K562 (cell line): ENCODE results near the gene APC2. TPM values are rescaled to one million over a fixed set of nuclear protein-coding genes. Genes with fewer than 3 reads are reported as not detected.

Experiments
- ATAC-seq: fragments of 200-7000 bp; cut with Tn5 transposase; 3 replicates; pipeline ENCODE4 v1.9.1; 2020; ENCODE audit warnings: moderate library complexity
- BruUV-seq: library from RNA; stranded (reverse); fragments of 400-500 nt; replicated peaks from 2 replicates; lab custom pipeline; 2021; lab: Mats Ljungman, UMichigan
- CTCF ChIA-PET: fragments of 300-600 bp; formaldehyde crosslinking; extraction: SDS; loops from one replicate; lab custom pipeline; 2021; ENCODE audit warnings: low intra/inter-chr PET ratio; lab: Yijun Ruan, JAX
- POLR2A ChIA-PET: fragments of 300-600, 350-650 bp; sonication (Branson Sonifier 250); formaldehyde crosslinking; extraction: SDS; loops from one replicate; lab custom pipeline; 2021; ENCODE audit warnings: antibody characterized with exemption, inconsistent platforms; lab: Yijun Ruan, JAX
- DNase-seq, 4 experiments: peaks; one replicate each; pipeline versions ENCODE4 v3.0.0 to v3.0.0-alpha.2; 2011 to 2018; ENCODE audit warnings: low spot score in 3 of 4, mixed read lengths in 3 of 4; ENCODE audit errors: extremely low read depth in 1 of 4
- FAIRE-seq: peaks from 2 replicates; lab custom pipeline; 2011; peaks lifted over from hg19 to GRCh38; lab: Jason Lieb, UNC
- H2AFZ ChIP-seq: 2 replicates; pipeline ENCODE4 v1.6.0; 2011; ENCODE audit warnings: low read depth, low read length, control low read depth, inconsistent platforms
- H3K27ac ChIP-seq: fragments of 200-600 bp; 3 replicates; pipeline ENCODE4 v1.8.0; 2011; ENCODE audit warnings: low read depth, mild to moderate bottlenecking, control low read depth, inconsistent platforms, low read length, moderate library complexity, mixed read lengths; ENCODE audit errors: extremely low read depth
- H3K27me3 ChIP-seq, 2 experiments: fragments of 300-600 bp in 1 of 2; 2 replicates in 1 of 2; 3 replicates in 1 of 2; pipeline versions ENCODE4 v1.6.0 to v1.8.0; 2011; ENCODE audit warnings: inconsistent platforms in 2 of 2, low read length in 2 of 2, mild to moderate bottlenecking in 1 of 2, mixed read lengths in 1 of 2, moderate library complexity in 1 of 2; ENCODE audit not compliant: control insufficient read depth in 2 of 2, insufficient read depth in 2 of 2
- H3K36me3 ChIP-seq: fragments of 300-600 bp; 3 replicates; pipeline ENCODE4 v1.8.0; 2011; ENCODE audit warnings: mild to moderate bottlenecking, low read length, inconsistent platforms; ENCODE audit not compliant: control insufficient read depth, insufficient read depth
- H3K4me1 ChIP-seq, 2 experiments: fragments of 200-600 bp in 1 of 2; replicated peaks in 1 of 2; 2 replicates in 1 of 2; 3 replicates in 1 of 2; pipeline versions ENCODE4 v1.5.1 to v1.8.0; 2011; ENCODE audit warnings: inconsistent platforms in 2 of 2, low read length in 2 of 2, mild to moderate bottlenecking in 1 of 2, mixed read lengths in 1 of 2, moderate library complexity in 1 of 2; ENCODE audit not compliant: control insufficient read depth in 2 of 2, insufficient read depth in 2 of 2
- H3K4me2 ChIP-seq: 2 replicates; pipeline ENCODE4 v1.6.1; 2011; ENCODE audit warnings: low read length, control low read depth, inconsistent platforms, mixed read lengths; ENCODE audit not compliant: insufficient read depth
- H3K4me3 ChIP-seq: fragments of 200-600 bp; sonication (generic), shearing (Covaris generic); 2 replicates; pipeline ENCODE4 v1.5.1; 2016; ENCODE audit warnings: control low read depth, inconsistent platforms
- H3K79me2 ChIP-seq: fragments of 200-600 bp; 3 replicates; pipeline ENCODE4 v1.8.0; 2011; ENCODE audit warnings: low read length, inconsistent platforms; ENCODE audit not compliant: control insufficient read depth, insufficient read depth
- H3K9ac ChIP-seq, 2 experiments: 2 replicates each; pipeline versions ENCODE4 v1.6.0 to v1.6.1; 2011; ENCODE audit warnings: low read depth in 2 of 2, low read length in 2 of 2, control low read depth in 1 of 2, inconsistent platforms in 1 of 2, mild to moderate bottlenecking in 1 of 2, mixed read lengths in 1 of 2; ENCODE audit not compliant: insufficient read depth in 1 of 2
- H3K9me1 ChIP-seq: one replicate; pipeline ENCODE4 v1.6.0; 2011; ENCODE audit warnings: inconsistent platforms, mild to moderate bottlenecking, low read length, moderate library complexity; ENCODE audit not compliant: control insufficient read depth, insufficient read depth
- H3K9me3 ChIP-seq: replicated peaks from 2 replicates; pipeline ENCODE4 v1.5.1; 2011; ENCODE audit warnings: low read depth, low read length, inconsistent platforms; ENCODE audit not compliant: control insufficient read depth, insufficient read depth
- H4K20me1 ChIP-seq: replicated peaks from 2 replicates; pipeline ENCODE4 v1.6.1; 2011; ENCODE audit warnings: low read length, inconsistent platforms, mixed read lengths; ENCODE audit not compliant: control insufficient read depth, insufficient read depth
- C11orf30 ChIP-seq: fragments of 450-650 bp; IDR thresholded peaks from 2 replicates; pipeline ENCODE4 v1.6.1; 2016; ENCODE audit warnings: low read depth, mild to moderate bottlenecking
- LCOR ChIP-seq: sonication (generic); formaldehyde crosslinking; IDR thresholded peaks from 2 replicates; pipeline ENCODE4 v1.8.0; 2022; ENCODE audit warnings: mild to moderate bottlenecking, missing genetic modification reagents
- MAZ ChIP-seq, 2 experiments: fragments of 450-650 bp in 1 of 2; sonication (generic) in 1 of 2; formaldehyde crosslinking; IDR thresholded peaks in 1 of 2; conservative IDR thresholded peaks in 1 of 2; 2 replicates each; pipeline versions ENCODE4 v1.4.0 to v1.5.0; 2020; ENCODE audit warnings: mild to moderate bottlenecking in 1 of 2, missing genetic modification reagents in 1 of 2
- NR2C1 ChIP-seq, 2 experiments: fragments of 450-650 bp; IDR thresholded peaks; 2 replicates each; pipeline ENCODE4 v1.6.1; 2017; ENCODE audit warnings: mild to moderate bottlenecking in 2 of 2, antibody characterized with exemption in 1 of 2, inconsistent platforms in 1 of 2, missing compliant biosample characterization in 1 of 2, missing genetic modification characterization in 1 of 2
- PCBP1 ChIP-seq: fragments of 200-400 bp; formaldehyde crosslinking; IDR thresholded peaks from 2 replicates; pipeline ENCODE4 v1.6.1; 2018; ENCODE audit warnings: mild to moderate bottlenecking, low read depth, low read length; ENCODE audit not compliant: poor library complexity, severe bottlenecking
- POLR2G ChIP-seq: fragments of 200-400 bp; formaldehyde crosslinking; IDR thresholded peaks from 2 replicates; pipeline ENCODE4 v1.6.1; 2017; ENCODE audit warnings: low read depth, mild to moderate bottlenecking, antibody characterized with exemption, low read length, moderate library complexity
- RBFOX2 ChIP-seq: fragments of 200-400 bp; formaldehyde crosslinking; IDR thresholded peaks from 2 replicates; pipeline ENCODE4 v1.6.1; 2017; ENCODE audit warnings: low read depth, mild to moderate bottlenecking, low read length, moderate library complexity
- ZNF121 ChIP-seq: sonication (generic); formaldehyde crosslinking; conservative IDR thresholded peaks from 2 replicates; pipeline ENCODE4 v1.8.0; 2022; ENCODE audit warnings: missing genetic modification reagents
- ZNF197 ChIP-seq: fragments of 200-800 bp; sonication (Bioruptor generic); IDR thresholded peaks from 2 replicates; pipeline ENCODE4 v1.6.1; 2016; ENCODE audit warnings: low read depth, missing genetic modification characterization, missing compliant biosample characterization
- WGBS: fragments of 100-300 bp; shearing (Covaris generic); methylation state at CpG from one replicate; pipeline ENCODE4 v1.1.6; 2016; ENCODE audit warnings: low coverage, mixed read lengths; ENCODE audit not compliant: insufficient coverage; ENCODE audit errors: missing lambda C conversion rate; 5-methylcytosine and 5-hydroxymethylcytosine counted together
- in situ Hi-C: fragments of 300-500 bp; cut with MboI; formaldehyde crosslinking; loops from 4 replicates; pipeline ENCODE4 v1.15.0; 2018; ENCODE audit warnings: inconsistent platforms, mixed read lengths
- intact Hi-C: fragments of 100-400 bp; cut with micrococcal nuclease; formaldehyde crosslinking; loops from 2 replicates; pipeline ENCODE4 v1.14.2; 2022
- polyA plus RNA-seq, 8 experiments: library from polyadenylated mRNA; depleted of rRNA in 4 of 8; stranded (reverse) in 5 of 8; unstranded in 3 of 8; fragments of >200 nt; fragmentation: Nextera tagmentation in 2 of 8; fragmentation: Illumina TruSeq in 1 of 8; extraction: Ambion mirVana in 2 of 8; extraction: Trizol in 1 of 8; gene quantifications; 2 replicates each; pipeline versions ENCODE4 v1.2.1 to v1.2.3, GENCODE V29; 2011 to 2014; ENCODE audit warnings: inconsistent platforms in 1 of 8, missing spikeins in 1 of 8
- total RNA-seq, 7 experiments: library from RNA; depleted of rRNA in 6 of 7; stranded (reverse); fragments of >200 nt in 6 of 7; fragmentation: Illumina TruSeq in 2 of 7; extraction: Trizol in 2 of 7; gene quantifications; 2 replicates each; pipeline versions ENCODE4 v1.2.1 to v1.2.3, GENCODE V29; 2011 to 2021; ENCODE audit warnings: low replicate concordance in 1 of 7
- TF ChIP-seq, protein P1 (sequence below): fragments of 450-650 bp; IDR thresholded peaks from 2 replicates; pipeline ENCODE4 v1.6.1; 2014; ENCODE audit warnings: low read depth, mild to moderate bottlenecking, moderate library complexity, borderline replicate concordance
- TF ChIP-seq, protein P2 (sequence below): sonication (generic); formaldehyde crosslinking; IDR thresholded peaks from 2 replicates; pipeline ENCODE4 v1.9.0; 2022; ENCODE audit warnings: mild to moderate bottlenecking, missing genetic modification reagents

The APC2 gene
- total and polyA plus RNA-seq, 9 of the 15 experiments (the other 6 are each of a cell fraction or from before 2014, with no cell fraction given) = 0.01 to 0.40 (median 0.05) TPM; not detected in 3

DNA sequence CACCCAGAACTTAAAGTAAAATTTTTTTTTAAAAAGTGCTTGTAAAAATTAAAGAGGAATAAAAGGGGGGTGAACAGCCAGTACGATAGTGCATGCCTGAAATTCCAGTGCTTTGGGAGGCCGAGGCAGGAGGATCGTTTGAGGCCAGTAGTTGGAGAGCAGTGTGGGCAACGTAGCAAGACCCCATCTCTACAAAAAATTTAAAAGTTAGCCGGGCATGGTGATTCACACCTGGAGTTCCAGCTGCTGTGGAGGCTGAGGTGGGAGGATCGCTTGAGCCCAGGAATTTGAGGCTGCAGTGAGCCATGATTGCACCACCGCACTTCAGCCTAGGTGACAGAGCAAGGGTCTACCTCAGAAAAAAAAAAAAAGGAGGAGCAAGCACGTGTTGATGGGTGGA, 55.1 kb downstream of the APC2 start:
- no peak overlapping the region for H3K9ac ChIP-seq
- H4K20me1 ChIP-seq = no peaks in the 10 kb centered on the region
- no TSS peak for BruUV-seq
- no peak overlapping the region for H2AFZ ChIP-seq
- H3K79me2 ChIP-seq = no peaks in the 10 kb centered on the region
- 69% methylated on average over 8 of the region's 8 CpGs for WGBS
- no peak for DNase-seq
- H3K9me3 ChIP-seq = no peaks in the 10 kb centered on the region
- ATAC-seq = no peak
- ChIA-PET POLR2A (interaction anchor here (0.6 kb wide), 2 partner anchors 13 to 1170 kb away, joined by 3 read pairs; no protein-coding TSS in a partner anchor), CTCF (no interaction called here)
- TF ChIP-seq MAZ (CRISPR knock-in tag; conservative IDR thresholded peaks at IDR 0.05 in 1 of 2, IDR thresholded peaks at IDR 0.05 in 1 of 2) (no peak), ZNF121 (peak; percentile 48)
- H3K4me3 ChIP-seq = no peak overlapping the region
- no peak for FAIRE-seq
- intact Hi-C loops = no loop called here
- H3K4me2 ChIP-seq = no peak overlapping the region
- peaks cover 12 to 60% of the 10 kb centered on the region in 2 experiments; a peak in 4 of 5 replicates for H3K4me1 ChIP-seq
- H3K27ac ChIP-seq = no peak overlapping the region
- H3K36me3 ChIP-seq = peaks cover 10% of the 10 kb centered on the region; the same call in 2 of the 3 replicates
- H3K9me1 ChIP-seq = no peaks in the 10 kb centered on the region
- no peaks in the 10 kb centered on the region for H3K27me3 ChIP-seq
- in situ Hi-C loops = loop anchor here (5.0 kb wide), 1 partner anchor 48 kb away; no protein-coding TSS in a partner anchor

DNA sequence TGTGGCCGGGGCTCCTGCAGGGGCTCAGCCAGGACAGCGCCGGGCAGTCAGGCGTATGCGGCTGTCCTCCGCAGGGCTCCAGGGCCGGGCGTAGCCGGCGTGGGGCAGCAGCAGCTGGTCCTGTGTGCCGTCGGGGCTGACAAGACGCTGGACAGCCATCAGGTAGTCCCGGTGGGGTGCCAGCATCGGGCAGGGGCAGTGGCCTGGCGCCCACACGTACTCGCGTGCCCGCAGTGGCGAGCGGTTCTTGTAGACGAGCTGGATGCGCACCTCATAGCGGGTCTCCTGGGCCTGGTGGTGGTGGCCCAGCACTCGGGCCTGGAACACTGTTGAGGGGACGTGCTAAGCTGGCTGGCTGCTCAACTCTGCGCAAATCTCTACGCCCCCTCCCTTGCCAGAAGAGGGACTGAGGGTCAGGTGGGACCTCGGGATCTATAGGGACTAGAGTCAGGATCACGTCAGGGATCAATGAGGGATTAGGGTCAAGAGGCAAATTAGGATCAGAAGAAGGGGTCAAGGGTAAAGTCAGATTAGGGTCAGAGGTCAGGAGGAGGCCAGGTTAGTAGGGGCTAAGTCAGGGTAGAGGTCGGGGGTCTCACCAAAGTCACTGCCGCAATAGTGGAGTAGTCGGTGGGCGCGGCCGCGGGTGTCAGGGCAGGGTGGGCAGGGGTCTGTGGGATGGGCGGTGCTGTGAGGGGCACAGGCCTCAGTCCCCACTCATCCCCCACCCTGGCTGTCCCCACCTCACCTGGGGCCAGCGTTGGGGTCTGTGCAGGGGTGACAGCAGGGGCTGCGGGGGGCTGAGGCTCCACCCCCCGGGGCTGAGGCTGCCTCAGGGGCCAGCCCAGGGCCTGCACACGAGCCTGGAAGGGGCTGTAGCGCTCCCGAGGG, 56.3 kb downstream of the APC2 start:
- ChIA-PET POLR2A (interaction anchor here (0.7 to 0.9 kb wide), 2 partner anchors 13 to 237 kb away, joined by 3 to 4 read pairs; partner anchors contain the start of gene CIRBP), CTCF (no interaction called here)
- Histone ChIP-seq H3K9me3 (no peaks in the 10 kb centered on the region), H3K36me3 (peaks cover 14% of the 10 kb centered on the region; the same call in 2 of the 3 replicates), H3K4me3 (no peak overlapping the region), H3K79me2 (no peaks in the 10 kb centered on the region), H3K4me1 (peaks cover 12 to 59% of the 10 kb centered on the region in 2 experiments; a peak in 4 of 5 replicates), H3K27ac (no peak overlapping the region), H3K9me1 (no peaks in the 10 kb centered on the region), H3K9ac (peak overlapping the region in 1 of 2 experiments; percentile 86; a peak in 2 of 4 replicates), H2AFZ (no peak overlapping the region), H3K27me3 (no peaks in the 10 kb centered on the region), H3K4me2 (no peak overlapping the region), H4K20me1 (no peaks in the 10 kb centered on the region)
- in situ Hi-C loops = loop anchor here (5.0 kb wide), 1 partner anchor 49 kb away; no protein-coding TSS in a partner anchor
- WGBS = 93% methylated on average over 32 of the region's 45 CpGs
- intact Hi-C loops = no loop called here
- FAIRE-seq (no peak), ATAC-seq (no peak), DNase-seq (no peak)
- BruUV-seq = no TSS peak
- TF ChIP-seq, protein P1, sequence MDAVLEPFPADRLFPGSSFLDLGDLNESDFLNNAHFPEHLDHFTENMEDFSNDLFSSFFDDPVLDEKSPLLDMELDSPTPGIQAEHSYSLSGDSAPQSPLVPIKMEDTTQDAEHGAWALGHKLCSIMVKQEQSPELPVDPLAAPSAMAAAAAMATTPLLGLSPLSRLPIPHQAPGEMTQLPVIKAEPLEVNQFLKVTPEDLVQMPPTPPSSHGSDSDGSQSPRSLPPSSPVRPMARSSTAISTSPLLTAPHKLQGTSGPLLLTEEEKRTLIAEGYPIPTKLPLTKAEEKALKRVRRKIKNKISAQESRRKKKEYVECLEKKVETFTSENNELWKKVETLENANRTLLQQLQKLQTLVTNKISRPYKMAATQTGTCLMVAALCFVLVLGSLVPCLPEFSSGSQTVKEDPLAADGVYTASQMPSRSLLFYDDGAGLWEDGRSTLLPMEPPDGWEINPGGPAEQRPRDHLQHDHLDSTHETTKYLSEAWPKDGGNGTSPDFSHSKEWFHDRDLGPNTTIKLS = no peak
- TF ChIP-seq LCOR (CRISPR knock-in tag) (no peak), NR2C1 (IDR thresholded peaks at IDR 0.05) (peak; percentile 76), NR2C1 (tag; IDR thresholded peaks at IDR 0.05) (peak; percentile 65), RBFOX2 (peak; percentile 28; the same call in 1 of the 2 replicates), POLR2G (peak; percentile 57), C11orf30 (no peak), ZNF197 (CRISPR knock-in tag) (no peak), PCBP1 (peak; percentile 29)
- TF ChIP-seq, protein P2, sequence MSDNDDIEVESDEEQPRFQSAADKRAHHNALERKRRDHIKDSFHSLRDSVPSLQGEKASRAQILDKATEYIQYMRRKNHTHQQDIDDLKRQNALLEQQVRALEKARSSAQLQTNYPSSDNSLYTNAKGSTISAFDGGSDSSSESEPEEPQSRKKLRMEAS (CRISPR knock-in tag) = 0 out of 2 replicates have a peak, but pooled peaks have one; percentile 10
